D341Med (cell line): ENCODE results near the gene COX4I1.

Experiments used
- DNase-seq: peaks from one replicate; pipeline ENCODE4 v3.0.0; 2012; ENCODE audit warnings: low spot score

The COX4I1 gene

GRCh38 chr16:85840801-85841200 is 41.3 kb downstream of the COX4I1 start:
- no peak for DNase-seq

GRCh38 chr16:85842435-85842834 is 42.9 kb downstream of the COX4I1 start:
- DNase-seq = no peak

DNA sequence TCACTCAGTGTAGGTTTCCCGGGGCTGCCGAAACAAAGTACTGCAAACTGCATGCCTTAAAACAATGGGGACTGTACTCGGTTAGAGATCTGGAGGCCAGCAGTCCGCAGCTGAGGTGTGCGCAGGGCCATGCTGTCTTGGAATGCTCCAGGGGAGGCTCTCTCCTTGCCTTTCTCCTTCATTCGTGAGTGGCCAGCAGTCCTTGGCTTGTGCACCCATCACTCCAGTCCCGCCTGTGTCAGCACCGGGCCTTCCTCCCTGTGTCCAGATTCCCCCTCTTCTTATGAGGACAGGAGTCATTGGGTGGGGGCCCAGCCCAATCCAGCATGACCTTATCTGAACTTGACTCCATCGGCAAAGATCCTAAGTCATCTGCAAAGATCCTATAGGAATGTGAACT is 43.4 kb downstream of the COX4I1 start:
- no peak for DNase-seq

GRCh38 chr16:85843471-85844168 is 44.1 kb downstream of the COX4I1 start:
- DNase-seq = no peak

GRCh38 chr16:85844169-85844481 is 44.6 kb downstream of the COX4I1 start:
- DNase-seq = no peak

DNA sequence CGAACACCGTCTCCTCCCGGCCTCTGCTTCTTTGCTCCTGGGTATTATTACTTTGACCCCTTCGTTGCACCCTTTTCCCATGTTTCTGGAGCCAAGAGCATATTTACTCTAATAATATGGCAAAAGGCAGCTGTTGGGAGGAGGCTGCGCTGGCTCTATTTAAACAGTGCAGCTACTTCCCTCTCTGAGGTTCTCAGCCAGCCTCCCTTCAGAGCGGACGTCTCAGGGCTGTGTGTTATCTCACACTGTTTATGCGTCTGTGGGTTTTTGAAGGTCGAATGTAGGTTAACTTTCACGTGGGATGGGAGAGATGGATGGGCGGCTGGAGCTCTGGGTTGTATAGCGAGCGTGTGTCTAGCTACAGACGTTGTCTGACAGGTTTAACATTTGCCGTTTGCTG is 45.3 kb downstream of the COX4I1 start:
- no peak for DNase-seq

- no peak for DNase-seq
These were observed 45.8 kb downstream of the COX4I1 start for GRCh38 chr16:85845266-85845665.

GRCh38 chr16:85846461-85846860 is 47.0 kb downstream of the COX4I1 start:
- no peak for DNase-seq

DNA sequence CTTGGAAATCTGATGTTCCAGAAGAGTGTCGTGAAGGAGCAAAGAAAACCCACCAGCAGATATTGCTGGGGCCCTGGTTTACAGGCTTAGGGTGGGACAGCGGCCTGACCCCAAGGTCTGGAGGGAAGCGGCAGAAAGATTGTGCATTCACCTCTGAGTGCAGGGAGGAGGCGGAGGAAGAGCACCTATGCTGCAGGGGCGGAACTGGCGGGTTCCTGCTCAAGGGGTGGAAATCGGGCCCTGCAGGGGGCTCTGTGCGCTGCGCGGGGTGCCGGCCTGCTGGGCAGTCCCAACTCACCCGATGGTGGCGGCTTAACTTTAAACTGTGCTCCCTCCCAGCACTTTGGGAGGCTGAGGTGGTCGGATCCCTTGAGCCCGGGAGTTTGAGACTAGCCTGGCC is 47.5 kb downstream of the COX4I1 start:
- DNase-seq = no peak

DNA sequence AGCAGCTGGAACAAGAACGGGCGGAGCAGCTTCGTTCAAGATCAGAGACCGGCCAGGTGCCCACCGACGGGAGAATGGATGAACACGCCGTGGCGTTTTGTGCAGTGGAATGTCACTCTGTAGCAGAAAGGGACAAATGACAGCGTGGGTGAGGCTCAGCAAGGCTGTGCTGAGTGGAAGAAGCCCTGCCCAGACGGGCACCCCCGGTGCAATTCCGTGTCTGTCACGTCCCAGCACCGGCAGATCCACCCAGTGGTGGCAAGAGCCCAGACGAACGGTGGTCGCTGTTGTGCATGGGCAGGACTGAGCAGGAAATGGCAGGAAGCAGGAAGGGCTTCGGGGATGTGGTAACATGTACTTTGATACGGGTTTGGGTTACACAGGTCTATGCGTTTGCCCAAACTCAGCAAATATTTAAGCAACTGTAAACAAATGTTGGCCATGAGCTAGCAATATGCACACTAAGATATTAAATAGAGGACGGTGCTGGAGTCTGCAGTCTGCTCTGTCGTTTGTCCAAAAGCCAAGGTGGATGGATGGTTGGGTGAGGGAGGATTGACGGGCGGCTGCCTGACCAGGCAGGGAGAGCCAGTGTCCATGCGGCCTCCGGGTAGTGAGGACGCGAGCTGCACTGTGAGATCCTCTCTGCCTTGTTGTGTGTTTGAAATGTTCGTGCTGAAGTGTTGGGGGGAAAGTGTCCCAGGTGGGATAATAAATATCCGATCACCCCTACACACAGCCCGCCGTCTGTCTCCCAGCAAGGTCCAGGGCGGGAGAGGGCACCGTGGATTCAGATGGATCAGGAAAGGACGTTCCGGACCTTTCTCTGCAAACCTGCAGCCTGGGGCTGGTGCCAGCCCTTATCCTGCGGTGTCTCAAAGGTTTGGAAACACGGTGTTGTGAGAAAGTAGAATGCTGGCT is 48.4 kb downstream of the COX4I1 start:
- DNase-seq = no peak

DNA sequence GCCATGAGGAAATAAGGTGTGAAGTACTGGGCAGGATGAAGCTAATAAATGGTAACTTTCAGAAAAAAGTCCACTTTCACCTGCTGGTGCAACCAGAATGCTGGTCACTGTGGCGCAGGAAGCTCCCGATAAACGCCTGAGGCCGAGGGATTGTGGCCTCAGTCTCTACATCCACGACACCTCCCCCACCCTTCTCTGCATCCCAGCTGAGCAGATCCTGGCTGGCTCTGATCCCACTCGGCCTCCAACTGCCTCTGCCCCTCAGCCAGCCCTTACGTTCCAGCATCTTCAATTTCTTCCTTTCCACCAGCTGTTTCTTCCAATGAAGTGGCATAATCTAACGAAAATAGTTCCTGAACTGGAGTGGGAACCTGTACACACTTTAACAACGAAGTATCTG is 49.5 kb downstream of the COX4I1 start:
- no peak for DNase-seq

DNA sequence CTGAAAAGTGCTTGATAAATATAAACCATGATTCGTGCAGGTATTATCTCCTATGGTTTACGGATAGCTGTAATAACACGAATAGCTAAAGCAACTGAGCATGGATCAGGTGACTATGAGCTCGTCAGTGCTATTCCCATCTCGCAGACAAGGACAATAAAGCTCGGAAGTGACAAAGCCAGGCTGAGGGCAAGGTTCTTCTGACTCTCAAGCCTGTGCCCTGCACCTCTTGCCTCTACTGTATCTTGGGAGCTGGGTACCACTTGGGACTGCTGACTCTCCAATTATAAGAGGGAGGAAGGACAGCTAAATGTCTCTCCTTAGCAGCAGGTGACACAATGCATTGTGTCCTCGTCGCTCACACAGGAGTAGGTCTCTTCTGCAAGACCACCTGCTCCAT is 49.9 kb downstream of the COX4I1 start:
- no peak for DNase-seq

DNA sequence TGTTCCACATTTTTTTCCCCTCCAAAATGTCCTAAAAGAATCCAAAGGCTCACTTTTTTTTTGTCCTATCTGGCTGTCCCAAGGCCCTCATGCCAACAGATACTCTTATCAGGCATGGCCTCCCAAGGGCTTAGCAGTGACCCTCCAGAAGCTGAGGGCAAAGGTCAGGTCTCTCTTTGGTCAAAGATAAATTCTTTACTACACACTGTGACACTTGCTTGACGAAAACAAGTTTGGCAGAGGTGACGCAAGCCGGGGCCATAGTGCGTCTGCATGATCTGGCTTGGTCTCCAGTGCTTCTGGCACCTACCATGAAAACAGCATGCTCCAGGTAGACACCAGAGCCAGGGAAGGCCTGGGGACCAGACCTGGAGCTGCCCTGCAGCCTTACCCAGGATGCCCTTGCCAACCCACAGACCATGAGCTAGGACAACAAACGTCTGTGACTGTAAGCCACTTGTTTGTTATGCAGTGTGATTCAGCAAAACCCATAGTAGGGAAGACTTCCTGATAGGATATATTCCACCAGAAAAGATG is 50.9 kb downstream of the COX4I1 start:
- DNase-seq = no peak

- no peak for DNase-seq
These were observed 51.7 kb downstream of the COX4I1 start for GRCh38 chr16:85851034-85851785.

GRCh38 chr16:85853547-85854545 is 54.4 kb downstream of the COX4I1 start:
- no peak for DNase-seq

DNA sequence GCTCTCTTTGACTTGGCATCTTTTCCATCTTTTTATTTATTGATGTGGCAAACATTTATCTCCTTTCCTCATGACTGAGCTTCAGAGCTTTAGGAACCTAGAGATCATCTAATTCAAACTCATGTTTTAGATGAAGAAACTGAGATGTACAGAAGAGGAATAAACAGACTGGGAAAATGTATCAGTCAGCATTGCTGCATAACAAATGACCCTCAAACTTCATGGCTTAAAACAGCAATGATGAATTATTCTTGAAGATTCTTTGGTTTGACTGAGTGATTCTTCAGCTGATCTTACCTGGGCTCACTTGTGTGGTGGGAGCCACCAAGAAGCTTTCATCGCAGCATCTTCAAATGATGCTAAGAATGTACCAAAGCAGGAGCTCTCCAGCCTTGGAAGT is 55.4 kb downstream of the COX4I1 start:
- DNase-seq = no peak

DNA sequence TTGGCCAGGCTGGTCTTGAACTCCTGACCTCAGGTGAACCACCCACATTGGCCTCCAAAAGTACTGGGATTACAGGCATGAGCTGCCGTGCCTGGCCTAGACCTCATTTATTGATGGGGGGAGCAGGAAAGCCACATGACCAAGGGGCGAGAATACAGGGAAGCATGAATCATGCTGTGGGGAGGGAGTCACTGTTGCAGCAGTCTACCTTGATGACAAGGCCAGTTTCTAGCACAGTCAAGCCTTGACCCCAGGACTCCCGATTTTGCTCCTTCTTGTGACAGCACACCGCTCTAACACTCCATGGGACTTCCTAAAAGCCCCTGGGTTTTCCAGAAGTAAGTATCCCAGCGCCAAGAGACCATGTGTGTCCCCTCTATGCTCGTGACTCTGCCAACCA is 56.6 kb downstream of the COX4I1 start:
- DNase-seq = no peak

GRCh38 chr16:85856585-85856984 is 57.1 kb downstream of the COX4I1 start:
- DNase-seq = no peak
